Neural progenitor cell (in vitro differentiated cells): ENCODE measurements around the gene IMPDH1. TPM values are rescaled to one million over a fixed set of nuclear protein-coding genes. Genes with fewer than 3 reads are reported as not detected.
"Not testable (repeated sequence)": the region's sequence is repeated elsewhere in the genome, so short reads cannot be mapped to it uniquely, and the experiment has no call there.

Source experiments
- DNase-seq: peaks from one replicate; pipeline ENCODE4 v3.0.0-alpha.2; 2016; ENCODE audit warnings: low spot score
- H2AFZ ChIP-seq: fragments of 200-600 bp; sonication (generic); replicated peaks from 2 replicates; pipeline ENCODE4 v1.6.1; 2016; ENCODE audit warnings: antibody characterized with exemption
- H3F3A ChIP-seq: fragments of 200-600 bp; sonication (generic); 2 replicates; pipeline ENCODE4 v1.6.1; 2016; ENCODE audit warnings: antibody characterized with exemption, low read depth
- H3K27ac ChIP-seq: fragments of 200-600 bp; sonication (generic); 2 replicates; pipeline ENCODE4 v1.5.1; 2016; ENCODE audit warnings: mild to moderate bottlenecking
- H3K27me3 ChIP-seq: fragments of 200-600 bp; sonication (generic); 2 replicates; pipeline ENCODE4 v1.6.1; 2016; ENCODE audit warnings: mild to moderate bottlenecking, moderate library complexity
- H3K36me3 ChIP-seq: fragments of 200-600 bp; sonication (generic); 2 replicates; pipeline ENCODE4 v1.5.1; 2016
- H3K4me1 ChIP-seq: fragments of 200-600 bp; sonication (generic); 2 replicates; pipeline ENCODE4 v1.6.1; 2016; ENCODE audit warnings: mixed run types
- H3K4me2 ChIP-seq: fragments of 200-600 bp; sonication (generic); 2 replicates; pipeline ENCODE4 v1.6.1; 2016
- H3K4me3 ChIP-seq: fragments of 200-600 bp; sonication (generic); 2 replicates; pipeline ENCODE4 v1.5.1; 2016
- H3K79me2 ChIP-seq: fragments of 200-600 bp; sonication (generic); 2 replicates; pipeline ENCODE4 v1.6.1; 2016; ENCODE audit warnings: low read depth
- H3K9ac ChIP-seq: fragments of 200-600 bp; sonication (generic); 2 replicates; pipeline ENCODE4 v1.6.1; 2016
- H3K9me3 ChIP-seq: fragments of 200-600 bp; sonication (generic); 2 replicates; pipeline ENCODE4 v1.5.1; 2016; ENCODE audit warnings: low read depth
- H4K20me1 ChIP-seq: fragments of 200-600 bp; sonication (generic); 2 replicates; pipeline ENCODE4 v1.6.1; 2016; ENCODE audit warnings: low read depth
- H3K27ac Mint-ChIP-seq: 3 replicates; pipeline ENCODE4 v1.8.0; 2021; ENCODE audit warnings: mixed read lengths
- H3K27me3 Mint-ChIP-seq: 2 replicates; pipeline ENCODE4 v1.8.0; 2022; ENCODE audit warnings: low read depth, mild to moderate bottlenecking, inconsistent platforms, moderate library complexity, mixed read lengths; ENCODE audit not compliant: insufficient read depth
- H3K36me3 Mint-ChIP-seq: 3 replicates; pipeline ENCODE4 v1.8.0; 2021; ENCODE audit warnings: mixed read lengths
- H3K4me1 Mint-ChIP-seq: 3 replicates; pipeline ENCODE4 v1.8.0; 2021; ENCODE audit warnings: mixed read lengths
- H3K4me3 Mint-ChIP-seq: 3 replicates; pipeline ENCODE4 v1.8.0; 2021; ENCODE audit warnings: mild to moderate bottlenecking, moderate library complexity, mixed read lengths
- H3K9me3 Mint-ChIP-seq: 3 replicates; pipeline ENCODE4 v1.8.0; 2020; ENCODE audit warnings: mixed read lengths
- CTCF ChIP-seq: fragments of 200-600 bp; sonication (generic); IDR thresholded peaks from 2 replicates; pipeline ENCODE4 v1.5.1; 2017; ENCODE audit warnings: antibody characterized with exemption, mild to moderate bottlenecking
- EZH2 ChIP-seq: fragments of 200-600 bp; sonication (generic); IDR thresholded peaks from 2 replicates; pipeline ENCODE4 v1.6.1; 2017; ENCODE audit warnings: antibody characterized with exemption, mild to moderate bottlenecking, moderate library complexity
- EZH2phosphoT487 ChIP-seq: fragments of 200-600 bp; sonication (generic); IDR thresholded peaks from 2 replicates; pipeline ENCODE4 v1.6.1; 2017; ENCODE audit warnings: antibody characterized with exemption
- total RNA-seq: library from RNA; depleted of rRNA; stranded (reverse); fragments of >200 nt; gene quantifications from 2 replicates; pipeline ENCODE4 v1.2.3, GENCODE V29; 2015; ENCODE audit warnings: low replicate concordance

The IMPDH1 gene
- 17.0 and 30.8 TPM in 2 replicates for total RNA-seq

GRCh38 chr7:128409596-128410450 lies at the start of gene IMPDH1:
IMPDH1 (minus strand) TSS chr7:128409982; CDS start chr7:128409901, 81 bp downstream.
- H3K79me2 ChIP-seq: no peaks in the 10 kb centered on the region
- DNase-seq: peak; percentile 93
- Mint-ChIP-seq H3K9me3 (no peaks in the 10 kb centered on the region), H3K27me3 (peaks cover 31% of the 10 kb centered on the region), H3K4me3 (peak within 1 kb of the TSS; percentile 93), H3K27ac (peak within 1 kb of the TSS; percentile 53), H3K36me3 (peaks cover 3% of the 10 kb centered on the region), H3K4me1 (peaks cover 34% of the 10 kb centered on the region)
- no peak within 1 kb of the TSS for H3K9ac ChIP-seq
- H3K27me3 ChIP-seq: peaks cover 95% of the 10 kb centered on the region
- H3K9me3 ChIP-seq: no peaks in the 10 kb centered on the region
- H3K4me1 ChIP-seq: peaks cover 30% of the 10 kb centered on the region
- H3K27ac ChIP-seq: no peak within 1 kb of the TSS
- H3K4me2 ChIP-seq: peak within 1 kb of the TSS; percentile 85
- H3K36me3 ChIP-seq: no peaks in the 10 kb centered on the region
- H3K4me3 ChIP-seq: peak within 1 kb of the TSS; percentile 65
- H2AFZ ChIP-seq: peak within 1 kb of the TSS; percentile 82
- H3F3A ChIP-seq: peaks cover 46% of the 10 kb centered on the region
- peaks cover 30% of the 10 kb centered on the region for H4K20me1 ChIP-seq
- TF ChIP-seq EZH2phosphoT487 (peak; percentile 21), EZH2 (no peak)

- Mint-ChIP-seq H3K27me3 (peaks cover 4% of the 10 kb centered on the region), H3K9me3 (no peaks in the 10 kb centered on the region), H3K4me3 (peak overlapping the region; percentile 19), H3K4me1 (peaks cover 45% of the 10 kb centered on the region), H3K36me3 (peaks cover 26% of the 10 kb centered on the region), H3K27ac (no peak overlapping the region)
- peaks cover 74% of the 10 kb centered on the region for H3K79me2 ChIP-seq
- H3K4me1 ChIP-seq: peaks cover 15% of the 10 kb centered on the region
- H3K27ac ChIP-seq: no peak overlapping the region
- no peak overlapping the region for H3K9ac ChIP-seq
- no peak overlapping the region for H2AFZ ChIP-seq
- H3K4me2 ChIP-seq: peak overlapping the region; percentile 92
- H3K4me3 ChIP-seq: peak overlapping the region; percentile 80
- H3F3A ChIP-seq: peaks cover 39% of the 10 kb centered on the region
- H3K36me3 ChIP-seq: peaks cover 3% of the 10 kb centered on the region
- H4K20me1 ChIP-seq: peaks cover 45% of the 10 kb centered on the region
- peak; percentile 81 for DNase-seq
- TF ChIP-seq CTCF: peak; percentile 85
- TF ChIP-seq EZH2: no peak
- TF ChIP-seq EZH2phosphoT487: no peak
- no peaks in the 10 kb centered on the region for H3K9me3 ChIP-seq
- H3K27me3 ChIP-seq: no peaks in the 10 kb centered on the region
Measured at GRCh38 chr7:128459394-128459878, 49.7 kb upstream of the IMPDH1 start.

GRCh38 chr7:128458956-128459355 lies 49.2 kb upstream of the IMPDH1 start:
- H3K4me1 Mint-ChIP-seq: peaks cover 50% of the 10 kb centered on the region
- H3K9me3 ChIP-seq: no peaks in the 10 kb centered on the region
- H3K4me1 ChIP-seq: peaks cover 18% of the 10 kb centered on the region
- H3K4me2 ChIP-seq: peak overlapping the region; percentile 92
- no peaks in the 10 kb centered on the region for H3K27me3 ChIP-seq
- no peak overlapping the region for H2AFZ ChIP-seq
- H3K36me3 Mint-ChIP-seq: peaks cover 24% of the 10 kb centered on the region
- H3K27ac ChIP-seq: no peak overlapping the region
- DNase-seq: no peak
- TF ChIP-seq EZH2phosphoT487 (no peak), CTCF (no peak), EZH2 (no peak)
- H3K79me2 ChIP-seq: peaks cover 74% of the 10 kb centered on the region
- H3K9ac ChIP-seq: no peak overlapping the region
- H4K20me1 ChIP-seq: peaks cover 45% of the 10 kb centered on the region
- H3F3A ChIP-seq: peaks cover 44% of the 10 kb centered on the region
- H3K9me3 Mint-ChIP-seq: no peaks in the 10 kb centered on the region
- H3K27ac Mint-ChIP-seq: no peak overlapping the region
- peaks cover 4% of the 10 kb centered on the region for H3K27me3 Mint-ChIP-seq
- H3K36me3 ChIP-seq: peaks cover 3% of the 10 kb centered on the region
- H3K4me3 Mint-ChIP-seq: no peak overlapping the region
- H3K4me3 ChIP-seq: peak overlapping the region; percentile 80

- not testable (repeated sequence) for H3K36me3 ChIP-seq, H2AFZ ChIP-seq, H3K27me3 Mint-ChIP-seq, H3K27ac ChIP-seq, H3K9ac ChIP-seq, DNase-seq, H3K9me3 ChIP-seq, H3K27me3 ChIP-seq, H3K9me3 Mint-ChIP-seq
- peak overlapping the region; percentile 95 for H3K4me3 Mint-ChIP-seq
- peak overlapping the region; percentile 37 for H3K27ac Mint-ChIP-seq
- Histone ChIP-seq H3K79me2 (peaks cover 68% of the 10 kb centered on the region), H3K4me1 (peaks cover 22% of the 10 kb centered on the region), H3K4me2 (peak overlapping the region; percentile 92), H3K4me3 (peak overlapping the region; percentile 80), H3F3A (peaks cover 49% of the 10 kb centered on the region), H4K20me1 (peaks cover 45% of the 10 kb centered on the region)
- H3K4me1 Mint-ChIP-seq: peaks cover 53% of the 10 kb centered on the region
- H3K36me3 Mint-ChIP-seq: peaks cover 16% of the 10 kb centered on the region
Measured at GRCh38 chr7:128457385-128457784, 47.6 kb upstream of the IMPDH1 start.
